B cell (primary cell): ENCODE results near the gene NRG2. TPM values are rescaled to one million over a fixed set of nuclear protein-coding genes. Genes with fewer than 3 reads are reported as not detected.

Source experiments
- ATAC-seq: fragments of 200-7000 bp; cut with Tn5 transposase; one replicate; pipeline ENCODE4 v1.10.0; 2021; ENCODE audit warnings: low read depth, mild to moderate bottlenecking, moderate number of reproducible peaks, moderate library complexity
- CTCF ChIA-PET: fragments of 350-600 bp; sonication (Branson Sonifier 250); formaldehyde crosslinking; loops from one replicate; lab custom pipeline; 2021; ENCODE audit warnings: antibody characterized with exemption, inconsistent platforms; lab: Charles Lee
- POLR2A ChIA-PET: fragments of 350-600 bp; sonication (Branson Sonifier 250); formaldehyde crosslinking; loops from one replicate; lab custom pipeline; 2021; ENCODE audit warnings: antibody characterized with exemption; lab: Charles Lee
- DNase-seq: peaks from one replicate; pipeline ENCODE4 v3.0.0; 2013
- H2AFZ ChIP-seq: 2 replicates; pipeline ENCODE4 v1.6.1; 2012; ENCODE audit warnings: mild to moderate bottlenecking, low read depth, low read length; ENCODE audit not compliant: insufficient read depth, poor library complexity, severe bottlenecking
- H3K27ac ChIP-seq, 2 donors: 1 replicate in 1 of 2; 2 replicates in 1 of 2; pipeline ENCODE4 v1.5.1; 2012 to 2013; ENCODE audit warnings: low read length in 2 of 2, mild to moderate bottlenecking in 2 of 2, moderate library complexity in 1 of 2
- H3K27me3 ChIP-seq, 4 experiments: fragments of 200-600 bp in 1 of 4; sonication (generic) in 1 of 4; replicated peaks in 1 of 4; 1 replicate in 2 of 4; 2 replicates in 2 of 4; pipeline versions ENCODE4 v1.6.1 to v1.7.0; 2013 to 2016; ENCODE audit warnings: low read length in 3 of 4, mild to moderate bottlenecking in 2 of 4, mixed read lengths in 1 of 4, moderate library complexity in 1 of 4; ENCODE audit not compliant: insufficient read depth in 4 of 4, control insufficient read depth in 3 of 4; ENCODE audit errors: control extremely low read depth in 1 of 4
- H3K36me3 ChIP-seq, 2 experiments: replicated peaks in 1 of 2; 1 replicate in 1 of 2; 2 replicates in 1 of 2; pipeline versions ENCODE4 v1.6.1 to v1.7.1; 2013; ENCODE audit warnings: low read length in 1 of 2; ENCODE audit not compliant: insufficient read depth in 2 of 2, control insufficient read depth in 1 of 2; ENCODE audit errors: control extremely low read depth in 1 of 2, extremely low read depth in 1 of 2
- H3K4me1 ChIP-seq, 2 donors: fragments of 200-600 bp in 1 of 2; sonication (generic) in 1 of 2; 1 replicate in 1 of 2; 2 replicates in 1 of 2; pipeline versions ENCODE4 v1.5.1 to v1.6.1; 2013 to 2017; ENCODE audit warnings: low read length in 2 of 2; ENCODE audit not compliant: control insufficient read depth in 2 of 2, insufficient read depth in 2 of 2
- H3K4me2 ChIP-seq: replicated peaks from 2 replicates; pipeline ENCODE3; 2012; ENCODE audit warnings: mild to moderate bottlenecking, low read depth, low read length; ENCODE audit not compliant: poor library complexity, severe bottlenecking
- H3K4me3 ChIP-seq, 5 experiments: fragments of 200-600 bp in 1 of 5; sonication (generic) in 1 of 5; 1 replicate in 3 of 5; 2 replicates in 2 of 5; pipeline versions ENCODE4 v1.5.1 to v1.7.0; 2011 to 2016; ENCODE audit warnings: low read length in 4 of 5, mild to moderate bottlenecking in 4 of 5, low read depth in 2 of 5, control low read depth in 1 of 5, moderate library complexity in 1 of 5; ENCODE audit not compliant: insufficient read depth in 1 of 5; ENCODE audit errors: control extremely low read depth in 1 of 5, extremely low read depth in 1 of 5
- H3K79me2 ChIP-seq: fragments of 200-600 bp; sonication (generic); one replicate; pipeline ENCODE4 v1.6.0; 2016; ENCODE audit warnings: low read length; ENCODE audit not compliant: control insufficient read depth, insufficient read depth
- H3K9ac ChIP-seq: fragments of 200-600 bp; sonication (generic); 2 replicates; pipeline ENCODE4 v1.6.1; 2017; ENCODE audit warnings: mild to moderate bottlenecking, low read length, moderate library complexity
- H3K9me3 ChIP-seq, 3 donors: one replicate each; pipeline versions ENCODE4 v1.6.1 to v1.7.1; 2013; ENCODE audit warnings: low read length in 2 of 3; ENCODE audit not compliant: control insufficient read depth in 2 of 3, insufficient read depth in 1 of 3; ENCODE audit errors: control extremely low read depth in 1 of 3
- H4K20me1 ChIP-seq: 2 replicates; pipeline ENCODE4 v1.6.0; 2012; ENCODE audit warnings: mild to moderate bottlenecking, low read length; ENCODE audit not compliant: insufficient read depth, control insufficient read depth, poor library complexity, severe bottlenecking
- H3K27ac Mint-ChIP-seq: one replicate; pipeline ENCODE4 v1.8.0; 2021; ENCODE audit warnings: mixed read lengths
- H3K27me3 Mint-ChIP-seq: one replicate; pipeline ENCODE4 v1.8.0; 2021; ENCODE audit warnings: mixed read lengths
- H3K4me1 Mint-ChIP-seq: one replicate; pipeline ENCODE4 v1.8.0; 2021; ENCODE audit warnings: mixed read lengths
- H3K4me3 Mint-ChIP-seq: one replicate; pipeline ENCODE4 v1.8.0; 2021; ENCODE audit warnings: mixed read lengths
- H3K9me3 Mint-ChIP-seq: one replicate; pipeline ENCODE4 v1.8.0; 2022; ENCODE audit warnings: mixed read lengths; ENCODE audit not compliant: insufficient read depth
- EZH2 ChIP-seq: IDR thresholded peaks from 2 replicates; pipeline ENCODE4 v1.6.1; 2012; ENCODE audit warnings: borderline replicate concordance, low read depth, mild to moderate bottlenecking, moderate library complexity, low read length; ENCODE audit not compliant: insufficient read depth, poor library complexity, severe bottlenecking
- WGBS: methylation state at CpG from one replicate; pipeline ENCODE4 v1.1.5; 2013; ENCODE audit warnings: missing lambda C conversion rate; ENCODE audit not compliant: insufficient coverage; 5-methylcytosine and 5-hydroxymethylcytosine counted together
- intact Hi-C: fragments of 100-400 bp; cut with micrococcal nuclease; formaldehyde crosslinking; loops from one replicate; pipeline ENCODE4 v1.10.0; 2022
- polyA plus RNA-seq: library from polyadenylated mRNA; depleted of rRNA; stranded (reverse); fragments of >200 nt; gene quantifications from 2 replicates; pipeline ENCODE4 v1.2.3, GENCODE V29; 2012
- total RNA-seq, 2 donors: library from RNA; stranded (reverse); fragments of 120-200 nt in 1 of 2; gene quantifications; 1 replicate in 1 of 2; 2 replicates in 1 of 2; pipeline versions ENCODE4 v1.2.3 to v1.2.4, GENCODE V29; 2013 to 2022
- TF ChIP-seq, protein P1 (sequence below): fragments of 200-600 bp; IDR thresholded peaks from one replicate; pipeline ENCODE4 v1.8.0; 2022; ENCODE audit warnings: antibody characterized with exemption, mild to moderate bottlenecking

NRG2 gene
- total and polyA plus RNA-seq, 2 donors (not counting 1 experiment from before 2014, with no cell fraction given), result 0.13 to 0.15 TPM

DNA sequence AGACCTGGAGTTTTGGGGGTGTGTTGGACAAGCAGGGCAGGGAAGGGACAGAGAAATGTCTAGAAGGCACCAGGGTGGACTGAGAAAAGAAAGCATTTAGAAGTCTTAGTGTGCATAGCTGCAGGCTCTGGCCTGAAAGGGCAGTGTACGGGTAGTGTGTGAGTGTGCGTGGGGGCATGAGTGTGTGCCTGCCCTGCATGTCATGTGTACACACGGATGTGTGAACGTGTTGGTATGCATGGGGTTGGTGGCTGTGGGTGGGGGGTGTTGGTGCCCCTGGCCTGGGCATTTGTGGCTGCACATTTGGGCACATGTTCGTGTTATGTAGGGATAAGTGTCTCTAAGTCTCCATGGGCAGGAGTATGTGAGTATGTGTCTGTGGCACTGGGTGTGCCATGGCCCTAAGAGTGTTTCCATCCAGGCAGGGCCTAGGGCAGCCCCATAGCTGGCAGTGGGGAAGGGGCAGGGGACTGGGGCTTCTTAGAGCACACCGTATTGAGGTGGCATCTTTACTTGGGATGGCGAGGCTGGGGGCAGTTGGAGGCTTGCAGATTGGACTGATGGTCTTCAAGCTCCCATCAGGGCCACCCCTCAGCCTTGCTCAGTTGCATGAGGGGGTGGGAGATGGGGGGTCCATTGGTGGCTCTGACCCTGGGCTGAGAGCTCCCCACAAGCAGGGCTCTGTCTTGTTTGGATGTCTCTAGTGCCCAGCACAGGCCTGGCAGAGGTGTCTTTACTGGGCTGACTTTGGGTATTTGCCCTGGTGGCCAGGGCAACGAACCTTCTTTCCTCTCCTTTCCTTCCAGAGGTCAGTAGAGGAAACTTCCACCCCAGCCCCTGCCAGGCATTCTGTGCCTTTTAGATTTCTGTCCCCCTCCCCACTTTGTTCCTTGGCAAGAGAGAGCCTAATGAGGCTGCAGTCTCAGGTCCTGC, 232.5 kb downstream of the NRG2 start:
- ATAC-seq (no peak), DNase-seq (no peak)
- Histone ChIP-seq H3K9me3 (peaks cover 0 to 15% (median 0%) of the 10 kb centered on the region in 3 donors), H3K9ac (no peak overlapping the region), H3K4me1 (no peaks in the 10 kb centered on the region), H3K4me3 (no peak overlapping the region), H3K36me3 (no peaks in the 10 kb centered on the region), H4K20me1 (no peaks in the 10 kb centered on the region), H3K27me3 (peaks cover 0 to 20% (median 0%) of the 10 kb centered on the region in 4 experiments), H3K27ac (no peak overlapping the region), H3K4me2 (no peak overlapping the region), H2AFZ (no peak overlapping the region), H3K79me2 (no peaks in the 10 kb centered on the region)
- no peak overlapping the region for H3K4me3 Mint-ChIP-seq
- TF ChIP-seq EZH2, result no peak
- TF ChIP-seq, protein P1, sequence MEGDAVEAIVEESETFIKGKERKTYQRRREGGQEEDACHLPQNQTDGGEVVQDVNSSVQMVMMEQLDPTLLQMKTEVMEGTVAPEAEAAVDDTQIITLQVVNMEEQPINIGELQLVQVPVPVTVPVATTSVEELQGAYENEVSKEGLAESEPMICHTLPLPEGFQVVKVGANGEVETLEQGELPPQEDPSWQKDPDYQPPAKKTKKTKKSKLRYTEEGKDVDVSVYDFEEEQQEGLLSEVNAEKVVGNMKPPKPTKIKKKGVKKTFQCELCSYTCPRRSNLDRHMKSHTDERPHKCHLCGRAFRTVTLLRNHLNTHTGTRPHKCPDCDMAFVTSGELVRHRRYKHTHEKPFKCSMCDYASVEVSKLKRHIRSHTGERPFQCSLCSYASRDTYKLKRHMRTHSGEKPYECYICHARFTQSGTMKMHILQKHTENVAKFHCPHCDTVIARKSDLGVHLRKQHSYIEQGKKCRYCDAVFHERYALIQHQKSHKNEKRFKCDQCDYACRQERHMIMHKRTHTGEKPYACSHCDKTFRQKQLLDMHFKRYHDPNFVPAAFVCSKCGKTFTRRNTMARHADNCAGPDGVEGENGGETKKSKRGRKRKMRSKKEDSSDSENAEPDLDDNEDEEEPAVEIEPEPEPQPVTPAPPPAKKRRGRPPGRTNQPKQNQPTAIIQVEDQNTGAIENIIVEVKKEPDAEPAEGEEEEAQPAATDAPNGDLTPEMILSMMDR, result no peak
- intact Hi-C loops, result no loop called here
- H3K27ac Mint-ChIP-seq, result no peak overlapping the region
- peaks cover 36% of the 10 kb centered on the region for H3K27me3 Mint-ChIP-seq
- ChIA-PET POLR2A (no interaction called here), CTCF (no interaction called here)
- H3K9me3 Mint-ChIP-seq, result no peaks in the 10 kb centered on the region
- WGBS, result 87% methylated on average over 7 of the region's 8 CpGs
- no peaks in the 10 kb centered on the region for H3K4me1 Mint-ChIP-seq

DNA sequence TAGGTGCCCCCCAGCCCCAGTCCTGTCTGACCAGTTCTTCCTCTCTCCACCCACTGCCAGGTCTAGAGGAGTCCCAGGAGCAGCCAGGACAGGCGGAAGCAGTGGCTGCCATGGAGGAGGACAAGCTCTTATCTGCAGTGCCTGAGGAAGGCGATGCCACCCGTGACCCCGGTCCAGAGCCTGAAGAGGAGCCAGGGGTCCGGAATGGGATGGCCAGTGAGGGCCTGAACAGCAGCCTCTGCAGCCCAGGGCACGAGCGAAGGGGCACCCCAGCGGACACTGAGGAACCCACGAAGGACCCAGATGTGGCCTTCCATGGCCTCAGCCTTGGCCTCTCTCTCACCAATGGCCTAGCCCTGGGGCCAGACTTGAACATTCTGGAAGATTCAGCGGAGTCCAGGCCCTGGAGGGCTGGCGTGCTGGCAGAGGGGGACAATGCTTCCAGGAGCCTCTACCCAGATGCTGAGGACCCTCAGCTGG, 233.7 kb downstream of the NRG2 start:
- Mint-ChIP-seq H3K4me1 (no peaks in the 10 kb centered on the region), H3K4me3 (no peak overlapping the region), H3K9me3 (no peaks in the 10 kb centered on the region), H3K27me3 (peaks cover 36% of the 10 kb centered on the region), H3K27ac (no peak overlapping the region)
- Histone ChIP-seq H3K27me3 (peaks cover 0 to 20% (median 0%) of the 10 kb centered on the region in 4 experiments), H3K4me1 (no peaks in the 10 kb centered on the region), H3K27ac (no peak overlapping the region), H3K79me2 (no peaks in the 10 kb centered on the region), H4K20me1 (no peaks in the 10 kb centered on the region), H3K36me3 (no peaks in the 10 kb centered on the region), H3K4me2 (no peak overlapping the region), H2AFZ (no peak overlapping the region), H3K9ac (no peak overlapping the region), H3K9me3 (peaks cover 0 to 21% (median 0%) of the 10 kb centered on the region in 3 donors), H3K4me3 (no peak overlapping the region)
- intact Hi-C loops, result no loop called here
- DNase-seq (no peak), ATAC-seq (no peak)
- ChIA-PET CTCF (no interaction called here), POLR2A (no interaction called here)
- TF ChIP-seq, protein P1, result no peak
- TF ChIP-seq EZH2, result no peak
- WGBS, result 91% methylated on average over 11 of the region's 11 CpGs
